Spleen (tissue), 11 donors: ENCODE measurements around the gene LDLRAD4. TPM values are rescaled to one million over a fixed set of nuclear protein-coding genes. Genes with fewer than 3 reads are reported as not detected.

Experiments used
- DNase-seq: peaks from one replicate; pipeline ENCODE4 v3.0.0-alpha.2; 2020
- H3K27ac ChIP-seq, 8 donors: fragments of 200-600 bp; sonication (generic) in 7 of 8; 1 replicate in 4 of 8; 2 replicates in 4 of 8; pipeline versions ENCODE4 v1.5.0 to v1.8.0; 2016 to 2021; ENCODE audit warnings: inconsistent platforms in 4 of 8, mild to moderate bottlenecking in 4 of 8, moderate library complexity in 1 of 8
- H3K27me3 ChIP-seq, 7 donors: fragments of 200-600 bp; sonication (generic) in 6 of 7; replicated peaks in 1 of 7; 1 replicate in 4 of 7; 2 replicates in 3 of 7; pipeline versions ENCODE4 v1.5.0 to v1.8.0; 2016 to 2021; ENCODE audit warnings: inconsistent platforms in 3 of 7, mild to moderate bottlenecking in 1 of 7
- H3K36me3 ChIP-seq, 6 donors: fragments of 200-600 bp; sonication (generic) in 5 of 6; 1 replicate in 4 of 6; 2 replicates in 2 of 6; pipeline versions ENCODE4 v1.5.0 to v1.8.0; 2016 to 2021; ENCODE audit warnings: inconsistent platforms in 2 of 6
- H3K4me1 ChIP-seq, 6 donors: fragments of 200-600 bp; sonication (generic) in 5 of 6; 1 replicate in 3 of 6; 2 replicates in 3 of 6; pipeline versions ENCODE4 v1.5.0 to v1.8.0; 2016 to 2021; ENCODE audit warnings: inconsistent platforms in 3 of 6
- H3K4me3 ChIP-seq, 8 donors: fragments of 200-600 bp; sonication (generic) in 7 of 8; 1 replicate in 4 of 8; 2 replicates in 4 of 8; pipeline versions ENCODE4 v1.5.0 to v1.8.0; 2016 to 2021; ENCODE audit warnings: inconsistent platforms in 4 of 8, mild to moderate bottlenecking in 4 of 8, moderate library complexity in 2 of 8
- H3K9me3 ChIP-seq, 8 donors: fragments of 200-600 bp; sonication (generic) in 7 of 8; 1 replicate in 4 of 8; 2 replicates in 4 of 8; pipeline versions ENCODE4 v1.5.0 to v1.8.0; 2016 to 2021; ENCODE audit warnings: inconsistent platforms in 4 of 8
- CTCF ChIP-seq, 11 experiments: fragments of 200-600 bp in 7 of 11; fragments of 450-650 bp in 4 of 11; sonication (generic) in 4 of 11; IDR thresholded peaks in 8 of 11; conservative IDR thresholded peaks in 3 of 11; 1 replicate in 7 of 11; 2 replicates in 4 of 11; pipeline versions ENCODE4 v1.4.0 to v1.8.0; 2016 to 2021; ENCODE audit warnings: antibody characterized with exemption in 11 of 11, inconsistent platforms in 4 of 11, mild to moderate bottlenecking in 1 of 11
- POLR2A ChIP-seq, 3 donors: fragments of 450-650 bp; IDR thresholded peaks; one replicate each; pipeline ENCODE4 v1.5.1; 2017; ENCODE audit warnings: antibody characterized with exemption in 3 of 3, mild to moderate bottlenecking in 1 of 3
- POLR2AphosphoS5 ChIP-seq, 3 donors: sonication (generic); formaldehyde crosslinking; IDR thresholded peaks; one replicate each; pipeline ENCODE4 v1.5.1; 2017; ENCODE audit warnings: antibody characterized with exemption in 3 of 3
- WGBS, 5 donors: extraction: QIAGEN DNeasy Blood & Tissue Kit in 3 of 5; methylation state at CpG; one replicate each; pipeline versions ENCODE4 v1.1.5 to v1.1.7; 2013 to 2018; 5-methylcytosine and 5-hydroxymethylcytosine counted together
- intact Hi-C: fragments of 100-400 bp; cut with DNase I; formaldehyde crosslinking; loops from one replicate; pipeline ENCODE4 v1.15.0; 2023; ENCODE audit warnings: low total_unique reads
- polyA plus RNA-seq, 3 donors: library from polyadenylated mRNA; stranded (reverse); fragments of 200-250 nt; gene quantifications; one replicate each; pipeline ENCODE4 v1.2.1, GENCODE V29; 2013
- total RNA-seq, 7 donors: library from RNA; depleted of rRNA in 3 of 7; stranded (reverse); fragments of >200 nt in 3 of 7; fragmentation: NEBNext Ultra II Directional in 4 of 7; extraction: Animal tissue kit (Norgen Biotek cat#: 25700) in 4 of 7; gene quantifications; one replicate each; pipeline versions ENCODE4 v1.1.0 to v1.2.1, GENCODE V29; 2016 to 2021
- donor health status: healthy with polysubstance abuse.
- donor health status: DM: no; HTN: no; CAD: no; lungs with moderate emphysema.
- donor health status: DM: no; HTN: no; CAD: no.
- donor health status: Bipolar disorder and iron deficiency.
- donor health status: healthy.
- donor health status: DM: no; HTN: no; CAD: no.
- donor health status: DM: yes; HTN: yes; CAD: no.

LDLRAD4 gene
- total and polyA plus RNA-seq, 10 donors: 4.5 to 80.8 (median 46.4) TPM

- no peak for TF ChIP-seq POLR2AphosphoS5 (IDR thresholded peaks at IDR 0.05)
- H3K9me3 ChIP-seq: peaks cover 0 to 42% (median 36%) of the 10 kb centered on the region in 8 donors
- no peaks in the 10 kb centered on the region for H3K4me1 ChIP-seq
- WGBS, 5 donors: 84 to 96% (median 93%) methylated on average over 2 of the region's 2 CpGs
- no peak for DNase-seq
- H3K27me3 ChIP-seq: peaks cover 0 to 13% (median 0%) of the 10 kb centered on the region in 7 donors
- H3K27ac ChIP-seq: no peak overlapping the region
- no peaks in the 10 kb centered on the region for H3K36me3 ChIP-seq
- intact Hi-C loops: no loop called here
- no peak overlapping the region for H3K4me3 ChIP-seq
These were observed 19.9 kb upstream of the LDLRAD4 start for GRCh38 chr18:13198701-13199100.

- H3K9me3 ChIP-seq: peaks cover 0 to 40% (median 35%) of the 10 kb centered on the region in 8 donors
- H3K27me3 ChIP-seq: peaks cover 0 to 14% (median 0%) of the 10 kb centered on the region in 7 donors
- H3K4me1 ChIP-seq: no peaks in the 10 kb centered on the region
- WGBS, 5 donors: 83 to 96% (median 88%) methylated on average over 3 of the region's 3 CpGs
- no peak for DNase-seq
- H3K4me3 ChIP-seq: no peak overlapping the region
- TF ChIP-seq CTCF (IDR thresholded peaks at IDR 0.05 in 8 of 11, conservative IDR thresholded peaks at IDR 0.05 in 3 of 11) (no peak), POLR2A (IDR thresholded peaks at IDR 0.05) (no peak), POLR2AphosphoS5 (IDR thresholded peaks at IDR 0.05) (no peak)
- intact Hi-C loops: no loop called here
- no peaks in the 10 kb centered on the region for H3K36me3 ChIP-seq
- H3K27ac ChIP-seq: no peak overlapping the region
These were observed 19.4 kb upstream of the LDLRAD4 start for GRCh38 chr18:13199169-13199568.

- no peaks in the 10 kb centered on the region for H3K4me1 ChIP-seq
- no peak overlapping the region for H3K27ac ChIP-seq
- no peak for TF ChIP-seq CTCF (IDR thresholded peaks at IDR 0.05 in 8 of 11, conservative IDR thresholded peaks at IDR 0.05 in 3 of 11)
- no peak for TF ChIP-seq POLR2AphosphoS5 (IDR thresholded peaks at IDR 0.05)
- TF ChIP-seq POLR2A (IDR thresholded peaks at IDR 0.05): no peak
- peaks cover 0 to 14% (median 0%) of the 10 kb centered on the region in 7 donors for H3K27me3 ChIP-seq
- no peaks in the 10 kb centered on the region for H3K36me3 ChIP-seq
- no peak overlapping the region for H3K4me3 ChIP-seq
- intact Hi-C loops: no loop called here
- 71 to 97% (median 90%) methylated on average over 3 of the region's 3 CpGs for WGBS, 5 donors
- no peak for DNase-seq
- H3K9me3 ChIP-seq: peaks cover 0 to 35% (median 29%) of the 10 kb centered on the region in 8 donors
These were observed 17.3 kb upstream of the LDLRAD4 start for GRCh38 chr18:13201292-13201691.

- Histone ChIP-seq H3K4me1 (no peaks in the 10 kb centered on the region), H3K4me3 (no peak overlapping the region), H3K27me3 (peaks cover 0 to 20% (median 0%) of the 10 kb centered on the region in 7 donors), H3K36me3 (no peaks in the 10 kb centered on the region), H3K27ac (no peak overlapping the region), H3K9me3 (peaks cover 0 to 35% (median 29%) of the 10 kb centered on the region in 8 donors)
- no peak for DNase-seq
- WGBS, 5 donors: 67 to 92% (median 82%) methylated on average over 5 to 8 of the region's 8 CpGs
- no peak for TF ChIP-seq CTCF (IDR thresholded peaks at IDR 0.05 in 8 of 11, conservative IDR thresholded peaks at IDR 0.05 in 3 of 11)
- intact Hi-C loops: no loop called here
These were observed 16.0 kb upstream of the LDLRAD4 start for GRCh38 chr18:13202571-13202970.

GRCh38 chr18:13206301-13206700 is 12.3 kb upstream of the LDLRAD4 start:
- no peak for DNase-seq
- intact Hi-C loops: no loop called here
- no peaks in the 10 kb centered on the region for H3K9me3 ChIP-seq
- H3K4me1 ChIP-seq: no peaks in the 10 kb centered on the region
- WGBS, 5 donors: 83 to 96% (median 89%) methylated on average over 6 of the region's 6 CpGs
- H3K27ac ChIP-seq: no peak overlapping the region
- peaks cover 0 to 27% (median 0%) of the 10 kb centered on the region in 7 donors for H3K27me3 ChIP-seq
- H3K4me3 ChIP-seq: no peak overlapping the region
- no peak for TF ChIP-seq POLR2A (IDR thresholded peaks at IDR 0.05)
- no peak for TF ChIP-seq POLR2AphosphoS5 (IDR thresholded peaks at IDR 0.05)
- TF ChIP-seq CTCF (IDR thresholded peaks at IDR 0.05 in 8 of 11, conservative IDR thresholded peaks at IDR 0.05 in 3 of 11): no peak
- no peaks in the 10 kb centered on the region for H3K36me3 ChIP-seq
